DOHH2 (cell line): ENCODE data around the gene ACTN4.

Experiments
- CTCF ChIP-seq: fragments of 200-600 bp; sonication (generic); IDR thresholded peaks from one replicate; pipeline ENCODE4 v1.5.1; 2014; ENCODE audit warnings: antibody characterized with exemption, mild to moderate bottlenecking, low read depth, low read length; ENCODE audit not compliant: poor library complexity, severe bottlenecking
- EZH2phosphoT487 ChIP-seq: fragments of 200-600 bp; sonication (generic); IDR thresholded peaks from 2 replicates; pipeline ENCODE4 v1.6.1; 2017; ENCODE audit warnings: borderline replicate concordance, mild to moderate bottlenecking, antibody characterized with exemption, low read length, moderate library complexity, mixed read lengths

- no peak for TF ChIP-seq CTCF
- TF ChIP-seq EZH2phosphoT487, result no peak
Observed at GRCh38 chr19:38648769-38649304, 1.4 kb downstream of the ACTN4 start.
